Panc1 (cell line): ENCODE data around the gene KLHL24. TPM values are rescaled to one million over a fixed set of nuclear protein-coding genes. Genes with fewer than 3 reads are reported as not detected.

Source experiments
- ATAC-seq: fragments of 200-7000 bp; cut with Tn5 transposase; 2 replicates; pipeline ENCODE4 v1.9.1; 2020; ENCODE audit warnings: mild to moderate bottlenecking, moderate library complexity
- BruUV-seq: library from RNA; stranded (reverse); fragments of 400-500 nt; replicated peaks from 2 replicates; lab custom pipeline; 2021; lab: Mats Ljungman, UMichigan
- CTCF ChIA-PET: fragments of 300-600 bp; sonication (Branson Sonifier 250); formaldehyde crosslinking; loops from one replicate; lab custom pipeline; 2022; ENCODE audit warnings: antibody characterized with exemption; lab: Charles Lee
- POLR2A ChIA-PET: fragments of 300-600 bp; sonication (Branson Sonifier 250); formaldehyde crosslinking; loops from one replicate; lab custom pipeline; 2022; ENCODE audit warnings: antibody characterized with exemption; lab: Charles Lee
- DNase-seq: peaks from one replicate; pipeline ENCODE4 v3.0.0-alpha.2; 2010; ENCODE audit warnings: low read depth, low spot score
- H3K27ac ChIP-seq: 2 replicates; pipeline ENCODE4 v1.5.1; 2011; ENCODE audit warnings: mild to moderate bottlenecking, low read length, inconsistent platforms
- H3K27me3 ChIP-seq: fragments of 200-500 bp; sonication (Bioruptor generic); 2 replicates; pipeline ENCODE4 v1.6.0; 2014; ENCODE audit warnings: low read length, inconsistent platforms; ENCODE audit not compliant: control insufficient read depth, insufficient read depth
- H3K36me3 ChIP-seq: fragments of 200-500 bp; sonication (Bioruptor generic); 2 replicates; pipeline ENCODE4 v1.5.1; 2014; ENCODE audit warnings: inconsistent platforms, mild to moderate bottlenecking, low read length, moderate library complexity; ENCODE audit not compliant: control insufficient read depth, insufficient read depth
- H3K4me1 ChIP-seq: 2 replicates; pipeline ENCODE4 v1.5.1; 2011; ENCODE audit warnings: inconsistent platforms, mild to moderate bottlenecking, low read length, moderate library complexity; ENCODE audit not compliant: control insufficient read depth, insufficient read depth
- H3K4me3 ChIP-seq, 2 experiments: 2 replicates each; pipeline ENCODE4 v1.5.1; 2011 to 2012; ENCODE audit warnings: low read depth in 2 of 2, low read length in 2 of 2, mild to moderate bottlenecking in 2 of 2, inconsistent platforms in 1 of 2, moderate library complexity in 1 of 2
- H3K9me3 ChIP-seq: fragments of 200-500 bp; sonication (Bioruptor generic); 2 replicates; pipeline ENCODE4 v1.5.1; 2014; ENCODE audit warnings: low read depth, mild to moderate bottlenecking, inconsistent platforms, low read length, moderate library complexity; ENCODE audit not compliant: control insufficient read depth, insufficient read depth
- CTCF ChIP-seq: fragments of 450-650 bp; IDR thresholded peaks from 2 replicates; pipeline ENCODE4 v1.5.1; 2017; ENCODE audit warnings: mild to moderate bottlenecking
- POLR2AphosphoS5 ChIP-seq: IDR thresholded peaks from 2 replicates; pipeline ENCODE4 v1.6.1; 2012; ENCODE audit warnings: mild to moderate bottlenecking, low read depth, low read length, moderate library complexity
- REST ChIP-seq, 2 experiments: IDR thresholded peaks; 2 replicates each; pipeline ENCODE4 v1.6.1; 2011 to 2012; ENCODE audit warnings: low read depth in 2 of 2, control low read depth in 1 of 2, low read length in 1 of 2, mild to moderate bottlenecking in 1 of 2, moderate library complexity in 1 of 2; ENCODE audit not compliant: insufficient read depth in 1 of 2
- SIN3A ChIP-seq: IDR thresholded peaks from 2 replicates; pipeline ENCODE4 v1.6.1; 2012; ENCODE audit warnings: low read depth, mild to moderate bottlenecking, low read length, moderate library complexity, borderline replicate concordance; ENCODE audit not compliant: insufficient read depth
- TCF7L2 ChIP-seq: IDR thresholded peaks from 2 replicates; pipeline ENCODE4 v1.6.1; 2011; ENCODE audit warnings: mild to moderate bottlenecking, low read depth, low read length, inconsistent platforms
- in situ Hi-C: cut with HindIII; loops from 2 replicates; pipeline ENCODE4 v1.10.0; 2016; ENCODE audit warnings: low sequenced_read_pairs, low pct_unique_long_range_greater_than_20kb
- intact Hi-C: fragments of 100-400 bp; cut with micrococcal nuclease; formaldehyde crosslinking; loops from one replicate; pipeline ENCODE4 v1.10.0; 2022; ENCODE audit not compliant: unreplicated experiment
- total RNA-seq: library from RNA; stranded (reverse); gene quantifications from one replicate; pipeline ENCODE4 v1.2.1, GENCODE V29; 2021; ENCODE audit not compliant: unreplicated experiment

The KLHL24 gene
- total RNA-seq, 1 experiment from 2014 or later: 42.0 TPM

- ATAC-seq (no peak), DNase-seq (no peak)
- in situ Hi-C loops: no loop called here
- intact Hi-C loops: no loop called here
- no TSS peak for BruUV-seq
- no peak overlapping the region for H3K4me3 ChIP-seq
- no peaks in the 10 kb centered on the region for H3K27me3 ChIP-seq
- POLR2A ChIA-PET: no interaction called here
- H3K27ac ChIP-seq: no peak overlapping the region
- CTCF ChIA-PET: interaction anchor here (0.6 kb wide), 1 partner anchor 263 kb away, joined by 4 read pairs; no protein-coding TSS in a partner anchor
- TF ChIP-seq TCF7L2 (no peak), POLR2AphosphoS5 (no peak), SIN3A (no peak), CTCF (no peak), REST (IDR thresholded peaks at IDR 0.05; ENCODE audit: insufficient read depth in 1 of 2, low read depth in 2 of 2, low read length in 1 of 2) (no peak)
- H3K4me1 ChIP-seq: no peaks in the 10 kb centered on the region
- H3K36me3 ChIP-seq: peaks cover 28% of the 10 kb centered on the region
- H3K9me3 ChIP-seq: no peaks in the 10 kb centered on the region
These were observed 82.6 kb downstream of the KLHL24 start for GRCh38 chr3:183718012-183718411.

- in situ Hi-C loops (no loop called here), intact Hi-C loops (no loop called here)
- no peaks in the 10 kb centered on the region for H3K9me3 ChIP-seq
- no peaks in the 10 kb centered on the region for H3K27me3 ChIP-seq
- no peak overlapping the region for H3K4me3 ChIP-seq
- TF ChIP-seq POLR2AphosphoS5 (no peak), TCF7L2 (no peak), SIN3A (no peak), CTCF (no peak), REST (IDR thresholded peaks at IDR 0.05; ENCODE audit: insufficient read depth in 1 of 2, low read depth in 2 of 2, low read length in 1 of 2) (no peak)
- no peak overlapping the region for H3K27ac ChIP-seq
- DNase-seq (no peak), ATAC-seq (no peak)
- ChIA-PET CTCF (interaction anchor here (0.6 kb wide), 1 partner anchor 21 kb away, joined by 6 read pairs; no protein-coding TSS in a partner anchor), POLR2A (no interaction called here)
- no peaks in the 10 kb centered on the region for H3K4me1 ChIP-seq
- no TSS peak for BruUV-seq
- peaks cover 18% of the 10 kb centered on the region; the same call in 1 of the 2 replicates for H3K36me3 ChIP-seq
These were observed 90.0 kb downstream of the KLHL24 start for GRCh38 chr3:183725387-183725786.
